ENCODE data around the gene CERCAM. TPM values are rescaled to one million over a fixed set of nuclear protein-coding genes. Genes with fewer than 3 reads are reported as not detected.

Gene CERCAM
- total and polyA plus RNA-seq, 7 experiments from 2014 or later, result 0.15 to 2.2 (median 0.72) TPM

- no peak overlapping the region for H3K27ac Mint-ChIP-seq
- no peak overlapping the region for H3K4me3 ChIP-seq (ENCODE audit: low read length)
- H3K27ac ChIP-seq (ENCODE audit: low read depth, low read length), result no peak overlapping the region
- H3K27me3 Mint-ChIP-seq, result no peaks in the 10 kb centered on the region
- no peaks in the 10 kb centered on the region for H3K9me3 ChIP-seq (ENCODE audit: control insufficient read depth in 2 of 3, low read length in 3 of 3)
- POLR2A ChIA-PET, result no interaction called here
- no peak for DNase-seq
- peaks cover 6 to 80% (median 7%) of the 10 kb centered on the region in 3 experiments for H3K36me3 ChIP-seq (ENCODE audit: control insufficient read depth in 2 of 3, insufficient read depth in 3 of 3, low read length in 3 of 3)
- no peak for ATAC-seq
- no peaks in the 10 kb centered on the region for H3K4me1 ChIP-seq (ENCODE audit: control insufficient read depth in 2 of 2, insufficient read depth in 2 of 2, low read length in 2 of 2)
- H3K27me3 ChIP-seq (ENCODE audit: control insufficient read depth in 2 of 2, insufficient read depth in 2 of 2, low read length in 2 of 2), result no peaks in the 10 kb centered on the region
- CTCF ChIA-PET, result interaction anchor here (0.6 kb wide), 1 partner anchor 125 kb away, joined by 3 read pairs; no protein-coding TSS in a partner anchor
- H3K4me3 Mint-ChIP-seq, result no peak overlapping the region
- H3K9me3 Mint-ChIP-seq, result no peaks in the 10 kb centered on the region
- peaks cover 0 to 2% (median 0%) of the 10 kb centered on the region in 7 donors for H3K4me1 Mint-ChIP-seq
- intact Hi-C loops (cut with micrococcal nuclease), result no loop called here
- peaks cover 0 to 52% (median 20%) of the 10 kb centered on the region in 5 donors for H3K36me3 Mint-ChIP-seq
These were observed 64.2 kb downstream of the CERCAM start for GRCh38 chr9:128484686-128485413.

DNA sequence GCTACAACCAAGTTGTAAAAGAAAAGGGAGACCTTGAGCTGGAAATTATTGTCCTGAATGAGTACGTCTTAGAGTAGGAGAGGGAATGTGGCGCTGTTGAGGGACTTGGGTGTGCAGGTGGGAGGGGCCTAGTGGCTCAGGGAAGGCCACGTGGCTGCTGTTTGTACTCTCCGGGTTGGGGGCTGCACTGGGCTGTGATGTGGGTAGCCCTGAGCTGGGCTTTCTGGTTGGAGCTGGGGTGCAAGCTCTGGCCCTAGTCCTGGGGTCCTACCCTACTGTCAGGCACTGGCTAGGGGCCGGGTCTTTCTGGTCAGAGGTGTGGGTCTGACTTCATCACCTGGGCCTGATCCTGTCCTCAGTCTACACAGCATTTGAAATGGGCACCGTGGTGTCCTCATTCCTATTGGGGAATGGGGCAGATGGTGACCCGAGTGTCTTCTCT, 64.8 kb downstream of the CERCAM start:
- ChIA-PET CTCF (interaction anchor here (0.6 kb wide), 1 partner anchor 125 kb away, joined by 3 read pairs; no protein-coding TSS in a partner anchor), POLR2A (interaction anchor here (0.5 kb wide), 1 partner anchor 161 kb away, joined by 3 read pairs; no protein-coding TSS in a partner anchor)
- Mint-ChIP-seq H3K9me3 (no peaks in the 10 kb centered on the region), H3K4me3 (no peak overlapping the region), H3K27ac (peak overlapping the region in 2 of 9 donors; percentile 18 to 65), H3K27me3 (no peaks in the 10 kb centered on the region), H3K36me3 (peaks cover 0 to 54% (median 20%) of the 10 kb centered on the region in 5 donors), H3K4me1 (peaks cover 0 to 2% (median 0%) of the 10 kb centered on the region in 7 donors)
- Histone ChIP-seq H3K27ac (ENCODE audit: low read depth, low read length) (no peak overlapping the region), H3K36me3 (ENCODE audit: control insufficient read depth in 2 of 3, insufficient read depth in 3 of 3, low read length in 3 of 3) (peaks cover 6 to 80% (median 7%) of the 10 kb centered on the region in 3 experiments), H3K4me3 (ENCODE audit: low read length) (no peak overlapping the region), H3K9me3 (ENCODE audit: control insufficient read depth in 2 of 3, low read length in 3 of 3) (no peaks in the 10 kb centered on the region), H3K27me3 (ENCODE audit: control insufficient read depth in 2 of 2, insufficient read depth in 2 of 2, low read length in 2 of 2) (no peaks in the 10 kb centered on the region), H3K4me1 (ENCODE audit: control insufficient read depth in 2 of 2, insufficient read depth in 2 of 2, low read length in 2 of 2) (no peaks in the 10 kb centered on the region)
- no peak for DNase-seq
- intact Hi-C loops (cut with micrococcal nuclease), result no loop called here
- ATAC-seq, result no peak

- intact Hi-C loops (cut with micrococcal nuclease), result no loop called here
- Histone ChIP-seq H3K36me3 (ENCODE audit: control insufficient read depth in 2 of 3, insufficient read depth in 3 of 3, low read length in 3 of 3) (peaks cover 6 to 79% (median 7%) of the 10 kb centered on the region in 3 experiments), H3K4me3 (ENCODE audit: low read length) (no peak overlapping the region), H3K9me3 (ENCODE audit: control insufficient read depth in 2 of 3, low read length in 3 of 3) (no peaks in the 10 kb centered on the region), H3K4me1 (ENCODE audit: control insufficient read depth in 2 of 2, insufficient read depth in 2 of 2, low read length in 2 of 2) (no peaks in the 10 kb centered on the region), H3K27me3 (ENCODE audit: control insufficient read depth in 2 of 2, insufficient read depth in 2 of 2, low read length in 2 of 2) (no peaks in the 10 kb centered on the region), H3K27ac (ENCODE audit: low read depth, low read length) (no peak overlapping the region)
- H3K4me1 Mint-ChIP-seq, result peaks cover 0 to 2% (median 0%) of the 10 kb centered on the region in 7 donors
- peak overlapping the region in 2 of 9 donors; percentile 18 to 52 for H3K27ac Mint-ChIP-seq
- no peak for ATAC-seq
- H3K9me3 Mint-ChIP-seq, result no peaks in the 10 kb centered on the region
- CTCF ChIA-PET, result no interaction called here
- POLR2A ChIA-PET, result interaction anchor here (0.6 to 1.7 kb wide), 2 partner anchors 19 to 20 kb away, joined by 3 to 4 read pairs; no protein-coding TSS in a partner anchor
- H3K36me3 Mint-ChIP-seq, result peaks cover 0 to 51% (median 20%) of the 10 kb centered on the region in 5 donors
- no peaks in the 10 kb centered on the region for H3K27me3 Mint-ChIP-seq
- DNase-seq, result no peak
- no peak overlapping the region for H3K4me3 Mint-ChIP-seq
These were observed 65.5 kb downstream of the CERCAM start for GRCh38 chr9:128486201-128486600.

Small RNAs within 50 kb of the gene (microRNA-seq; reads per million reads assigned to microRNA genes)
- not detected for gene MIR219B (ENCODE audit: borderline microRNAs expressed)

Other genes starting within 250 kb of the CERCAM start
- gene CIZ1, start 229.3 kb upstream of the CERCAM start, total RNA-seq, result 100 to 1,000 TPM; 110 to 163 (median 142) TPM
- 10 to 100 TPM; 11.2 to 38.2 TPM for gene CIZ1, start 229.3 kb upstream of the CERCAM start, polyA plus RNA-seq
- gene DNM1, start 217.5 kb upstream of the CERCAM start, total RNA-seq, result 1 to 10 TPM in 2 of 5 experiments, under 1 TPM in 3; 0.24 to 2.0 (median 0.94) TPM
- under 1 TPM in 1 of 2 donors, not detected in 1; 0.24 TPM for gene DNM1, start 217.5 kb upstream of the CERCAM start, polyA plus RNA-seq
- 10 to 100 TPM; 56.5 to 76.6 (median 70.6) TPM for gene GOLGA2, start 144.8 kb upstream of the CERCAM start, total RNA-seq
- 1 to 10 TPM; 6.0 to 7.4 TPM for gene GOLGA2, start 144.8 kb upstream of the CERCAM start, polyA plus RNA-seq
- 10 to 100 TPM in 2 of 5 experiments, 1 to 10 TPM in 3; 8.7 to 17.4 (median 9.8) TPM for gene SWI5, start 144.6 kb upstream of the CERCAM start, total RNA-seq
- gene SWI5, start 144.6 kb upstream of the CERCAM start, polyA plus RNA-seq, result 10 to 100 TPM; 34.6 to 36.6 TPM
- 10 to 100 TPM; 11.5 to 27.2 (median 21.6) TPM for gene TRUB2, start 98.4 kb upstream of the CERCAM start, total RNA-seq
- gene TRUB2, start 98.4 kb upstream of the CERCAM start, polyA plus RNA-seq, result 10 to 100 TPM; 19.8 to 26.3 TPM
- gene COQ4, start 98.0 kb upstream of the CERCAM start, total RNA-seq, result 10 to 100 TPM; 32.9 to 47.2 (median 42.4) TPM
- 10 to 100 TPM; 29.6 to 30.3 TPM for gene COQ4, start 98.0 kb upstream of the CERCAM start, polyA plus RNA-seq
- gene SLC27A4, start 80.3 kb upstream of the CERCAM start, total RNA-seq, result 10 to 100 TPM in 4 of 5 experiments, 1 to 10 TPM in 1; 6.4 to 20.1 (median 12.1) TPM
- gene SLC27A4, start 80.3 kb upstream of the CERCAM start, polyA plus RNA-seq, result 1 to 10 TPM; 6.1 to 7.3 TPM
- 10 to 100 TPM; 32.3 to 72.4 (median 47.5) TPM for gene URM1, start 49.5 kb upstream of the CERCAM start, total RNA-seq
- 10 to 100 TPM; 49.9 to 50.0 TPM for gene URM1, start 49.5 kb upstream of the CERCAM start, polyA plus RNA-seq
- 10 to 100 TPM; 25.0 to 52.8 (median 30.2) TPM for gene ODF2, start 35.1 kb downstream of the CERCAM start, total RNA-seq
- gene ODF2, start 35.1 kb downstream of the CERCAM start, polyA plus RNA-seq, result 10 to 100 TPM; 15.7 to 28.8 TPM
- 10 to 100 TPM; 14.2 to 46.5 (median 30.5) TPM for gene GLE1, start 83.9 kb downstream of the CERCAM start, total RNA-seq
- gene GLE1, start 83.9 kb downstream of the CERCAM start, polyA plus RNA-seq, result 10 to 100 TPM; 21.2 to 34.5 TPM
- 100 to 1,000 TPM; 336 to 433 (median 375) TPM for gene SPTAN1, start 131.7 kb downstream of the CERCAM start, total RNA-seq
- 100 to 1,000 TPM in 1 of 2 donors, 10 to 100 TPM in 1; 46.6 to 156 TPM for gene SPTAN1, start 131.7 kb downstream of the CERCAM start, polyA plus RNA-seq
- 10 to 100 TPM in 1 of 5 experiments, 1 to 10 TPM in 4; 2.5 to 41.7 (median 3.8) TPM for gene DYNC2I2, start 236.0 kb downstream of the CERCAM start, total RNA-seq
- gene DYNC2I2, start 236.0 kb downstream of the CERCAM start, polyA plus RNA-seq, result 1 to 10 TPM; 1.4 to 2.5 TPM

Measured in naive thymus-derived CD4-positive, alpha-beta T cell (primary cell).